GM19025 (cell line): Measurements from ENCODE around the gene KIF18B.
A peak's percentile ranks its signal among the peaks of the same experiment; 100 is the strongest.

ENCODE experiments used
- ATAC-seq: cut with Tn5 transposase; IDR thresholded peaks from one replicate; pipeline ENCODE4 v1.9.1; 2021; ENCODE audit warnings: mild to moderate bottlenecking, low read depth, moderate library complexity; ENCODE audit not compliant: unreplicated experiment

Gene KIF18B

GRCh38 chr17:44947461-44948314, at the start of gene KIF18B:
Gene KIF18B, minus strand, starts transcription at chr17:44947773. Its CDS starts 11,429 bp downstream, at chr17:44936344.
- peak; percentile 93 for ATAC-seq

DNA sequence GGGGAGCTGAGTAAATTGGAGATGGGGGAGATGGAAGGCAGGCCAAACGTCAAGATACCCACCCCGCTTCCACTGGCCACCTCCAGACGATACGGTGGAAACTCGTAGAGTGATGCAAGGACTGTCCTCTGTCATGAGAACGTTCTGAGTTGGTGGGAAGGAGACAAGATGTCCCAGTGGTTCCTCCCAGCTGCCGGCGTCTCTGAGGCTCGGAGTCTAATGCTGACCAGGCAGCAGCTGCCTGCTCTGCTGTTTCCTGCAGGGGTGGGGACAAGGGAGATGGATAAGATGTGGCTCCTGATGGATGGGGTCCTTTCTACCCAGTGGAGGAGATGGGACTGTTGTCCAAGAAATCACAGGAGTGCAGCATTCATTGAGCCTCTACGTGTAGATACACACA, 48.7 kb upstream of the KIF18B start:
- no peak for ATAC-seq

DNA sequence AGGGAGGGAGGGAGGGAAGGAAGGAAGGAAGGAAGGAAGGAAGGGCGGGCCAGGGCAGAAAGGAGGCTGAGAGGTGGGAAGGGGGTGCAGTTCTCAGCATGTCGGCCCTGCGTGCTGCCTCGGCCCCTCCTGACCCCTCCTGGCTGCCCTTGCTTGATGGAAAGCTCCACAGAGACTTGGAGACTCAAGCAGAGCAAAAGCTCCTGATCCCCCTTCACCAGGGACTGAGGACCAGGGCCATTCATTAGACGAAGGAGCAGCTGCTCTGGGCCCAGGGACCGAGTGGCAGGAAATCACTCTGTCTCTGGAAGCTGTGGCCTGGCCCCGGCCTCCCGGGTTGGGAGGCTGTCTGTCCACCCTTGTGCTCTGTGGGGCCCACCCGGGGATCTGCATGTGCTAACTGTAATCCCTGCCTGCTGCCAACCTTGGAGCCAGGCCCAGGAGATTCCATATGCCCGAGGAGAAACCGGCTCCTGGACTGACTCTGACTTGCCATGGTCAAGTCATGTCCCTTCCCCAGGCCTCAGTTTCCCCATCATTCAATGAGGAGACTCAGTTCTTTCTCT, 47.9 kb upstream of the KIF18B start:
- no peak for ATAC-seq

GRCh38 chr17:44992242-44992939, 44.8 kb upstream of the KIF18B start:
- no peak for ATAC-seq

DNA sequence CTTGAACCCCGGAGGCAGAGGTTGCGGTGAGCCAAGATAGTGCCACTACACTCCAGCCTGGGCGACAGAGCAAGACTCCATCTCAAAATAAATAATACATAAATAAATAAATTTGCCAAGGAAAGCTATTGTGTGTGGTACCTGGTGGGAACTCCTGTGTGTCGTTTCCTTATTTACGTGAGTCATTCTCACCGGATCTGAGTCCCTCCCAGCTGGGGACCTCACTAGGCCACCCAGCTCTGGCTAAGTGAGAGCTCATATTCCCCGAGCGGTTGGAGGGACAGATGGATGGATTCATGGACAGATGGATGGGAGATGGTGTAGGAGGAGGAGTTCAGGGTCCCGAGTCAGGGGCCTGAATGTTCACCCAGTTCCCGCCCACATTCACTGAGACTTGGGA, 43.4 kb upstream of the KIF18B start:
- no peak for ATAC-seq

DNA sequence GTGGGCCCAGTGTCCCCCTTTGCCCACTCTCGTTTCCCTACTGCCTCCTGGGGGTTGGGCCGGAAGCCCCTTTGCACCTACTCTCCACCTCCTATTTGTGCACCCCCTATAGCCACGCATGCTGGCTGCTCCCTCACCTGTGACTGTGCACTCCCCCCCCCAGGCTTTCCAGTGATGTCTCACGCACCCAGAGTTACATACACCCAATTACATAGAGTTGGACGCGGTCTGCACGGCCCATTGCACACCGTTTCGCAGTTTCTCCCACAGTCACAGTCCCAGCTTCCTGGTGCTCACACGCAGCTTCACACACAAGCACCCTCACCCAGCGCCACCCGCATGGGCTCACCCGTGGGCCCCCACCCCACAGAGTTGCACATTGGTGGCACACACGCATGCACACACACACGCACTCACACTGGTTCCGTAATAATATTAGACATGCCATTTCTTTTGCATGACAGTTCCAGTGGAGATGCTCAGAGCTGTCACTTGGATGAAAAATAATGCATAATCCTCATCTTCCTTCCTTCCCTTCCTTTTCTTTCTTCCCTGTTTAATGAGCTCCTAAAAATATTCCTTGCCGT, 42.1 kb upstream of the KIF18B start:
- no peak for ATAC-seq

DNA sequence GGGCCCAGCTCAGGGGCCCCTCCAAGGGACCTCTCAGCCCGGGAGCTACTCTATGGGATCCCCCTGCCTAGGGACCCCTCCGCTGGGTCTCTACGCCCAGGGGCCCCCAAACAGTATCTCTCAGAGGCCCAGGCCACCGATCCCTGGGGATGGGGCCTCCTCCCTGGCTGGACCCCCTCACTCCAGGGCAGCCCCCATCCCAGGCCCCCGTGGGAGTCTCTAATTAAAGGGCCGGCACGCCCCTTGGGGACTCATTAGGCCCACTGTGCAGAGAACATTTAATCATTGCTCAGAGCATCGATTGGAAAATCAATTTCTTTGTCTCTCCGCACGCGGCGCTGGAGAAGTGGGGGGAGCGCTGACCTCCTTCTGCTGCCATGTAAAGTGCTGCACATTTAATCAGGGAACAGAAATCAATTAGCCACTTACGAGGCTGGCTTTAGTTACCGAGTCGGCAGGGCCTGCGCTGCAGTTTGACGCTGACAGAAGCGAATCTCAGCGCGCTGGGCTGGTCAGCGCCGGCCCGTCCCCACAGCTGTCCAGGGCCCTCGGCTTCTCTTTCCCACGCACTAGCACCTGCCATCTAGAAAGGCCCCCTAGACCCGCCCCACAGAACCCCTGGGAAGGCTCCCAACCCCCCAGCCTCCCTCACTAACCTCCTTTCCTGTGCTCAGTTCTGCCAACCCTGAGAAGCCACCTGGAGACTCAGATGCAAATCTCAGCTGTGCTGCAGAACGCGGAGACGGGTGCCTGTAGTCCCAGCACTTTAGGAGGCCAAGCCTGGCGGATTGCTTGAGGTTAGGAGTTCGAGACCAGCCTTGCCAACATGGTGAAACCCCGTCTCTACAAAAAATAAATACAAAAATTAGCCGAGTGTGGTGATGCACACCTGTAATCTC, 40.7 kb upstream of the KIF18B start:
- ATAC-seq: no peak

- no peak for ATAC-seq
Observed at GRCh38 chr17:44983563-44983962, 36.0 kb upstream of the KIF18B start.

DNA sequence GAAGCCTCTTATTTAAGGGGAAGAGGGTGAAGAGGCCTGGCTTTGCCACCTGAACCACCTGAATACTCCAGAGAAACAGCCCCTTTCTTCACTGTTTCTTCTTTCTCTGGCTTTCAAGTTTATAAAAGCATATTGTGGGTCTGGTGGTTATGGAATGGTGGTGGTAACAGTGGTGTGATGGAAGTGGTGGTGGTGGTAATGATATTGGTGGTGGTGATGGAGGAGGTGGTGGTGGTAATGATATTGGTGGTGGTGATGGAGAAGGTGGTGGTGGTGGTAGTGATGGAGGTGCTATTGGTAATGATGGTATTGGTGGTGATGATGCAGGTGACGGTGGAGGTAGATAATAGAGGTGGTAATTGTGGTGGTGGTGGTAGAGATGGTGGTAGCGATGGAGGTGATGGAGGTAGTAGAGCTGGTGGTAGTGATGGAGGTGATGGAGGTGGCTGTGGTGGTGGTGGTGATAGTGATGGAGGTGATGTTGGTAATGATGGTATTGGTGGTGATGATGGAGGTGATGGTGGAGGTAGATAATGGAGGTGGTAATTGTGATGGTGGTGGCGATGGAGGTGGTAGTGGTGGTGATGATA, 34.6 kb upstream of the KIF18B start:
- ATAC-seq: no peak

DNA sequence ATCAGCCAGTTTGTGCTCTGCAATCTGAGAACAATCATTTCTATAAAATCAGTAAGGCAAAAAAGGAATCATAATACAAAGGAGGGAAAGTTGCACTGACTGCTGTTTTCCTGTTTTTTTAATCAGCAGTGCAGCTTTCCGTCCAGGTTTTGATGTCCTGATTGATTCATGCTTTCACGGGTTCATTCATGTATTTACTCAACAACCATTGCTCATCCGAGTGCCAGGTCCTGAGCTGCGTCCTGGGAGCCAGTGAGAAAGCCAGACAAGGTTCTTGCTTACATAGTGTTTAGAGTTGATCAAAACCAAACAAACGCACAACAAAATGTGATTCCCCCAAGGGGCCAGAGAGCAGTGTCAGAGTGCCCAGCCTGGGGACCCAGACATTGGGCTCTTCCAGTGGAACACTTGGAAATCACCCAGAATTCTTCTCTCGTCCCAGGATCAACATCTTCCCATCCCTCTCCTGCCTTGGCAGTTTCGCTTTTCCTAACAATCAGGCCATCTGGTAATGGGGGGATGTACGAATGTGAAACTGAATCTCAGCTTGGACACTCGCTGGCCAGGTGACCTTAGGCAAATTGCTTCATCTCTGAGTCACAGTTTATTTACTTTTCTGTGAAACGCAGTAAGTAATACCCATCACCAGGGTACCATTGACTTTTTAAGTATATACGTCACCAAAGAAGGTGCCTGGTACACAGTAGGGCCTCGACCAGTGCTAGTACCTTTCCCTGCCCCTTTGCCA, 33.8 kb upstream of the KIF18B start:
- ATAC-seq: no peak

DNA sequence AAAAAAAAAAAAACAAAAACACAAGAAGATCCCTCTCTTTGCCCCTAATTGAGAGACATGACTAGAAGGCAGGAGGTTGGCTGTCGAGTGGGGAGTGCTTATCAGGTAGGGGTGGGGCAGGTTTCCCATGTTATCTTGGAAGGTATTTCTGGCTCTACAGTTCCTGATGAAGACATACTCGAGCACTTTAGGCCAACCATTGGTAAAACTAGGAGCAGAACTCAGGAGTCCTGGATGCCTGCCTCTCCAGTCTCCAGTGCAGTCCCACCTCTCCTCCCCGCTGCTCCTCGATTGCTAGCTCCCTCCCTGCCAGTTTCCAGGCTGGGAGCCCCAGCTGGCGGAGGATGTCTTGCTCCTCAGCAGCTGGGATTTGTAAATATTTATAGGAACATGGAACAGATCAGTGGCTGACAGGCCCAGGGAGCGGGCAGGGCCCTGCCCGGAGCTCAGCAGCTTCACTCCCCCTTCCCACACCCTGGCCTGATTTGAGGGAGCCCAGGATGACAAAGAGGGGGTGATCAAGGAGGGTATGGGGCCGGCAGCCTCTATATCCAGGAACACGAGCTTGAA, 31.9 kb upstream of the KIF18B start:
- ATAC-seq: no peak

DNA sequence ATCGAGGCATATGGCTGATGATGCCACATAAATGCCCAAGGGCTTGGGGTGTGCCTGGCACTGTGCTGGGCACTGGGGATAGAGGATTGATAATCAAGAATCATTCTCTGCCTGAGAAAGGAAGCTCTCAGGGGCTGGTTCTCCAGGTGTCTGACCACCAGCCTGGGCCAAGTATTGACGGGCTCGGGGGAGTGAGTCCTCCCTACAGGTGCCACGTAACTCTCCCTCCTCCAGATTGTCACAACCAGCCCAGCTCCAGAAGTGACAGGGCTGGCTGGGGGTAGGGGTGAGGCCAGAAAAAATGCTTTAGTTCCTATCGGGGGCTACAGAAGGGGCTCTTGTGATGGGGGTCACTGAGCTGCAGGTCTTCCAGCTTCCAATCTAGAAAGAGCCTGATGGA, 31.2 kb upstream of the KIF18B start:
- ATAC-seq: no peak

- ATAC-seq: no peak
Observed at GRCh38 chr17:44977814-44978550, 30.4 kb upstream of the KIF18B start.

DNA sequence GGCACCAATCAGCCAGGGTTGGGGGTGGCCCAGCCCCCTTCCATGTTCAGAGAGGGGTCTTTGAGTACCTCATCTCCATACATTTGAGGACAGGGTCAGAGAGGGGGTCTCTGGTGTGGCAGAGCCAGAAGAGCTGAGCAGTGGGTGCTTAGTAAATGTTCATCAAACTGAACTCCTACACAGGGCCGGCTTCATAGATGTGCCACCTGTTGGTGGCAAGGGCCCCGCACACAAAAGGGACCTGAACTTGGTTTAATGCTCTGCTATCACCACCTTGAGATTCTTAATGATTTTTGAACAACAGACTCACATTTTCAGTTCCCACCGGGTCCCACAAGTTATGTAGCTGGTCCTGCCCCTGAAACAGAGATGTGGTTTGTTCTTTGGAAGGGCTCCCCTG, 29.5 kb upstream of the KIF18B start:
- ATAC-seq: no peak

- ATAC-seq: no peak
Observed at GRCh38 chr17:44976206-44976605, 28.6 kb upstream of the KIF18B start.

GRCh38 chr17:44972953-44973352, 25.4 kb upstream of the KIF18B start:
- no peak for ATAC-seq

GRCh38 chr17:44971776-44972483, 24.4 kb upstream of the KIF18B start:
- ATAC-seq: no peak
